ENCODE results near the gene MGAT4A. TPM values are rescaled to one million over a fixed set of nuclear protein-coding genes. Genes with fewer than 3 reads are reported as not detected.

Gene MGAT4A
- total and polyA plus RNA-seq, 10 of the 15 experiments (the other 5 are each of a cell fraction or from before 2014, with no cell fraction given) = 4.3 to 23.4 (median 13.6) TPM

DNA sequence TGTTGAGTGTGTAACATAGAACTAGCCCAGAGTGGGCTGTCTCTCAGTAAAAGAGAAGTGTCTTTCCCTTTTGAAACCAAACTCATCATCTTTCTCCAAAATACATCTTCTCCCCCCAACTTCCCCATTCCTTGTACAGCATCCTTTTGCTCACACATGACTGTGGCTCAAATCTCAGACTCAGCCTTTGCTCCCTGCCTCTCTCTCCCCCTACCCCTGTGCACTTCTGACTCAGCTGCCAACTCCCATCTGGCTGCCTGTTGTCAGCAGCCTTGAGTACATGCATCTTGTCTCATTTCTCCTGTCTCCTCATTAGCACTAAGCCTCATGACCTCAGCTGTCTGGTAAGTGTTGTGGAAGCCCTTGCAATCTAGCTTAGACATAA, 18.1 kb upstream of the MGAT4A start (continued):
- TF ChIP-seq, protein P1, sequence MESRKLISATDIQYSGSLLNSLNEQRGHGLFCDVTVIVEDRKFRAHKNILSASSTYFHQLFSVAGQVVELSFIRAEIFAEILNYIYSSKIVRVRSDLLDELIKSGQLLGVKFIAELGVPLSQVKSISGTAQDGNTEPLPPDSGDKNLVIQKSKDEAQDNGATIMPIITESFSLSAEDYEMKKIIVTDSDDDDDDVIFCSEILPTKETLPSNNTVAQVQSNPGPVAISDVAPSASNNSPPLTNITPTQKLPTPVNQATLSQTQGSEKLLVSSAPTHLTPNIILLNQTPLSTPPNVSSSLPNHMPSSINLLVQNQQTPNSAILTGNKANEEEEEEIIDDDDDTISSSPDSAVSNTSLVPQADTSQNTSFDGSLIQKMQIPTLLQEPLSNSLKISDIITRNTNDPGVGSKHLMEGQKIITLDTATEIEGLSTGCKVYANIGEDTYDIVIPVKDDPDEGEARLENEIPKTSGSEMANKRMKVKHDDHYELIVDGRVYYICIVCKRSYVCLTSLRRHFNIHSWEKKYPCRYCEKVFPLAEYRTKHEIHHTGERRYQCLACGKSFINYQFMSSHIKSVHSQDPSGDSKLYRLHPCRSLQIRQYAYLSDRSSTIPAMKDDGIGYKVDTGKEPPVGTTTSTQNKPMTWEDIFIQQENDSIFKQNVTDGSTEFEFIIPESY (IDR thresholded peaks at IDR 0.05) = no peak
- TF ChIP-seq HSF1 (IDR thresholded peaks at IDR 0.05; ENCODE audit: low read depth, low read length) = no peak
- TF ChIP-seq FOXM1 (IDR thresholded peaks at IDR 0.05; ENCODE audit: low read depth, low read length) = no peak
- TF ChIP-seq, protein P2, sequence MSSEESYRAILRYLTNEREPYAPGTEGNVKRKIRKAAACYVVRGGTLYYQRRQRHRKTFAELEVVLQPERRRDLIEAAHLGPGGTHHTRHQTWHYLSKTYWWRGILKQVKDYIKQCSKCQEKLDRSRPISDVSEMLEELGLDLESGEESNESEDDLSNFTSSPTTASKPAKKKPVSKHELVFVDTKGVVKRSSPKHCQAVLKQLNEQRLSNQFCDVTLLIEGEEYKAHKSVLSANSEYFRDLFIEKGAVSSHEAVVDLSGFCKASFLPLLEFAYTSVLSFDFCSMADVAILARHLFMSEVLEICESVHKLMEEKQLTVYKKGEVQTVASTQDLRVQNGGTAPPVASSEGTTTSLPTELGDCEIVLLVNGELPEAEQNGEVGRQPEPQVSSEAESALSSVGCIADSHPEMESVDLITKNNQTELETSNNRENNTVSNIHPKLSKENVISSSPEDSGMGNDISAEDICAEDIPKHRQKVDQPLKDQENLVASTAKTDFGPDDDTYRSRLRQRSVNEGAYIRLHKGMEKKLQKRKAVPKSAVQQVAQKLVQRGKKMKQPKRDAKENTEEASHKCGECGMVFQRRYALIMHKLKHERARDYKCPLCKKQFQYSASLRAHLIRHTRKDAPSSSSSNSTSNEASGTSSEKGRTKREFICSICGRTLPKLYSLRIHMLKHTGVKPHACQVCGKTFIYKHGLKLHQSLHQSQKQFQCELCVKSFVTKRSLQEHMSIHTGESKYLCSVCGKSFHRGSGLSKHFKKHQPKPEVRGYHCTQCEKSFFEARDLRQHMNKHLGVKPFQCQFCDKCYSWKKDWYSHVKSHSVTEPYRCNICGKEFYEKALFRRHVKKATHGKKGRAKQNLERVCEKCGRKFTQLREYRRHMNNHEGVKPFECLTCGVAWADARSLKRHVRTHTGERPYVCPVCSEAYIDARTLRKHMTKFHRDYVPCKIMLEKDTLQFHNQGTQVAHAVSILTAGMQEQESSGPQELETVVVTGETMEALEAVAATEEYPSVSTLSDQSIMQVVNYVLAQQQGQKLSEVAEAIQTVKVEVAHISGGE (CRISPR knock-in tag; IDR thresholded peaks at IDR 0.05) = no peak
- TF ChIP-seq HDAC2 (IDR thresholded peaks at IDR 0.05) = no peak
- TF ChIP-seq JUND (IDR thresholded peaks at IDR 0.05; ENCODE audit: low read depth, low read length) = no peak
- TF ChIP-seq MTA3 (IDR thresholded peaks at IDR 0.05; ENCODE audit: borderline replicate concordance, low read length) = no peak
- TF ChIP-seq KLF5 (IDR thresholded peaks at IDR 0.05; ENCODE audit: partially characterized antibody) = no peak
- no peak for TF ChIP-seq TCF7 (IDR thresholded peaks at IDR 0.05; ENCODE audit: borderline replicate concordance)
- no peak for TF ChIP-seq NFYA (IDR thresholded peaks at IDR 0.05; ENCODE audit: borderline replicate concordance, low read depth, low read length)
- TF ChIP-seq, protein P3, sequence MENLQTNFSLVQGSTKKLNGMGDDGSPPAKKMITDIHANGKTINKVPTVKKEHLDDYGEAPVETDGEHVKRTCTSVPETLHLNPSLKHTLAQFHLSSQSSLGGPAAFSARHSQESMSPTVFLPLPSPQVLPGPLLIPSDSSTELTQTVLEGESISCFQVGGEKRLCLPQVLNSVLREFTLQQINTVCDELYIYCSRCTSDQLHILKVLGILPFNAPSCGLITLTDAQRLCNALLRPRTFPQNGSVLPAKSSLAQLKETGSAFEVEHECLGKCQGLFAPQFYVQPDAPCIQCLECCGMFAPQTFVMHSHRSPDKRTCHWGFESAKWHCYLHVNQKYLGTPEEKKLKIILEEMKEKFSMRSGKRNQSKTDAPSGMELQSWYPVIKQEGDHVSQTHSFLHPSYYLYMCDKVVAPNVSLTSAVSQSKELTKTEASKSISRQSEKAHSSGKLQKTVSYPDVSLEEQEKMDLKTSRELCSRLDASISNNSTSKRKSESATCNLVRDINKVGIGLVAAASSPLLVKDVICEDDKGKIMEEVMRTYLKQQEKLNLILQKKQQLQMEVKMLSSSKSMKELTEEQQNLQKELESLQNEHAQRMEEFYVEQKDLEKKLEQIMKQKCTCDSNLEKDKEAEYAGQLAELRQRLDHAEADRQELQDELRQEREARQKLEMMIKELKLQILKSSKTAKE (IDR thresholded peaks at IDR 0.05; ENCODE audit: low read depth, poor library complexity, severe bottlenecking) = no peak
- TF ChIP-seq WRNIP1 (IDR thresholded peaks at IDR 0.05; ENCODE audit: borderline replicate concordance, low read depth, low read length) = no peak
- TF ChIP-seq RFX5 (IDR thresholded peaks at IDR 0.05; ENCODE audit: low read depth, low read length) = no peak
- 0 out of 2 replicates have a peak, but pooled peaks have one; percentile 22 for TF ChIP-seq JUNB (IDR thresholded peaks at IDR 0.05)
- no peak for TF ChIP-seq EP300 (IDR thresholded peaks at IDR 0.05; ENCODE audit: borderline replicate concordance in 1 of 2, control insufficient read depth in 1 of 2, low read depth in 2 of 2, low read length in 2 of 2)
- TF ChIP-seq BCL11A (IDR thresholded peaks at IDR 0.05; ENCODE audit: low read depth, low read length) = no peak
- TF ChIP-seq SMARCA5 (IDR thresholded peaks at IDR 0.05) = no peak
- peak; percentile 52 for TF ChIP-seq RUNX3 (IDR thresholded peaks at IDR 0.05; ENCODE audit: low read length)

Measured in GM12878 (cell line).